ENCODE data around the gene SPATA13. TPM values are rescaled to one million over a fixed set of nuclear protein-coding genes. Genes with fewer than 3 reads are reported as not detected.

The SPATA13 gene
- total and polyA plus RNA-seq, 12 donors: 3.3 to 21.4 (median 10.2) TPM

DNA sequence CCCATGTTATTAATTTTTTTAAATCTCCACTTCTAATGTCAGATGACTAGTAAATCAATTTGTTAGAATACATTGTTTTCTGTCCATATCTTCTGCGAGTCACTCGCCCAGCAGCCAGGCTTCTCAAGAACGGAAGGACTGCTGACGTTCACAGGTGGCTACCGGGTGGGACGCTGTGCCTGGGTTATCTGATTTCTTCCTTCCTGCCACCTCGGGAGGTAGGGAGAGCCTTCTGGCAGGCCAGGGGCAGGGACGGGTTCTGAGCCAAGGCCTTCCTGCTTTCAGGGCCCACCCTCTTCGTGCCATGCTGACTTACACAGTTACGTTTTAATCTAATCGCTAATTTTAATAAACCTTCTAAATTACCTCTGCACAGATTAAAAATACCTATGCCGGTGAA is 140.9 kb downstream of the SPATA13 start:
- WGBS, 2 donors: 65 to 72% methylated on average over 12 of the region's 12 CpGs
- no peak for ATAC-seq

DNA sequence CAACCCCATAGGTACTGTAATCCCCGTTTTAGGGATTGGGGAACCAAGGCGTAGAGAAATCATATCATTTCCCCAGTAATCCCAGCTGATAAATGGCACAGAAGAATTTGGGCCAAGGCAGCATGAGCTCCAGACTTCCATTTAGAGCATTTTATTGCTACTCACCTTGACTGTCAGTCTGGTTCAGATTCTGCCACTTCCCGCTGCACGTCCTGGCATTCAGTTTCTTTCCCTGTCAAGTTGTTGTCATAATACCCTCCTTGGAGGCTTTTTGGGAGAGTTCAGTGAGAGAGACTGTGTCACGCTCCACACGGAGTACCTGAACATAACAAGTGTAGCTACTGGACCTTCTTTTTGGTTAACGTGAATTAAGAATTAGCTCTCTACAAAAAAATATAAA is 141.4 kb downstream of the SPATA13 start:
- no peak overlapping the region for H3K4me3 ChIP-seq
- H3K9me3 ChIP-seq: no peaks in the 10 kb centered on the region
- TF ChIP-seq, protein P1, sequence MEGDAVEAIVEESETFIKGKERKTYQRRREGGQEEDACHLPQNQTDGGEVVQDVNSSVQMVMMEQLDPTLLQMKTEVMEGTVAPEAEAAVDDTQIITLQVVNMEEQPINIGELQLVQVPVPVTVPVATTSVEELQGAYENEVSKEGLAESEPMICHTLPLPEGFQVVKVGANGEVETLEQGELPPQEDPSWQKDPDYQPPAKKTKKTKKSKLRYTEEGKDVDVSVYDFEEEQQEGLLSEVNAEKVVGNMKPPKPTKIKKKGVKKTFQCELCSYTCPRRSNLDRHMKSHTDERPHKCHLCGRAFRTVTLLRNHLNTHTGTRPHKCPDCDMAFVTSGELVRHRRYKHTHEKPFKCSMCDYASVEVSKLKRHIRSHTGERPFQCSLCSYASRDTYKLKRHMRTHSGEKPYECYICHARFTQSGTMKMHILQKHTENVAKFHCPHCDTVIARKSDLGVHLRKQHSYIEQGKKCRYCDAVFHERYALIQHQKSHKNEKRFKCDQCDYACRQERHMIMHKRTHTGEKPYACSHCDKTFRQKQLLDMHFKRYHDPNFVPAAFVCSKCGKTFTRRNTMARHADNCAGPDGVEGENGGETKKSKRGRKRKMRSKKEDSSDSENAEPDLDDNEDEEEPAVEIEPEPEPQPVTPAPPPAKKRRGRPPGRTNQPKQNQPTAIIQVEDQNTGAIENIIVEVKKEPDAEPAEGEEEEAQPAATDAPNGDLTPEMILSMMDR (IDR thresholded peaks at IDR 0.05): no peak
- peaks cover 0 to 61% (median 13%) of the 10 kb centered on the region in 9 donors for H3K4me1 ChIP-seq
- 87 to 89% methylated on average over 7 of the region's 7 CpGs for WGBS, 2 donors
- intact Hi-C loops (cut with DNase I): no loop called here
- DNase-seq: no peak
- H3K27me3 ChIP-seq: no peaks in the 10 kb centered on the region
- H3K36me3 ChIP-seq: peaks cover 0 to 90% (median 33%) of the 10 kb centered on the region in 9 donors
- no peak for ATAC-seq
- peak overlapping the region in 2 of 10 donors; percentile 9 to 41 for H3K27ac ChIP-seq

More for the DNA sequence above, 140.9 kb downstream of the SPATA13 start:
- Histone ChIP-seq H3K4me1 (peaks cover 0 to 56% (median 13%) of the 10 kb centered on the region in 9 donors), H3K27me3 (no peaks in the 10 kb centered on the region), H3K9me3 (no peaks in the 10 kb centered on the region), H3K27ac (peak overlapping the region in 3 of 10 donors; percentile 9 to 41 (median 22)), H3K4me3 (no peak overlapping the region), H3K36me3 (peaks cover 0 to 94% (median 33%) of the 10 kb centered on the region in 9 donors)
- DNase-seq: no peak
- intact Hi-C loops (cut with DNase I): no loop called here
- TF ChIP-seq, protein P1 (IDR thresholded peaks at IDR 0.05): no peak

DNA sequence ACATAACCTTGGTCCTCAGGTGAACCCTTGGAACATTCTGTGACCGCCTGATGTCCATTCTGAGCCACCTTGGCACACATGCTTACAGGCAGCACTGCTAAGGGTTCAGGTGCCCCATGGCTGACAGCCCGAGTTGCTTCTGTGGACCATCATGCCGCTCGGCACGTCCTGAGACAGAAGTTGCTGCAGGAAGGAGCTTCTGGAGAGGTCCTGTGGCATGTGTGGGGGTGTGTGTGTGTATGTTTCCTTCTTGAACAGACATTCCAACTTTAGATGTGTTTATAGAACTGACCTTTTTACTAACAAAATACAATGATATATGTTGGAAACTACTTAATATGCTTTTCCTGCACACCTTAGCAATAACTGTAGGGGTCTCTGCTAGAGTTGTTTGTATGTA is 144.1 kb downstream of the SPATA13 start:
- Histone ChIP-seq H3K9me3 (no peaks in the 10 kb centered on the region), H3K4me1 (peaks cover 0 to 85% (median 30%) of the 10 kb centered on the region in 9 donors), H3K4me3 (no peak overlapping the region), H3K27ac (peak overlapping the region in 7 of 10 donors; percentile 18 to 77 (median 32)), H3K36me3 (peaks cover 0 to 62% (median 14%) of the 10 kb centered on the region in 9 donors), H3K27me3 (peaks cover 0 to 3% (median 0%) of the 10 kb centered on the region in 7 donors)
- DNase-seq (no peak), ATAC-seq (no peak)
- WGBS, 2 donors: 74 to 77% methylated on average over 5 of the region's 5 CpGs
- intact Hi-C loops (cut with DNase I): loop anchor here in 1 of 10 donors (5.0 kb wide), 1 partner anchor 32 kb away; no protein-coding TSS in a partner anchor
- TF ChIP-seq, protein P1 (IDR thresholded peaks at IDR 0.05): no peak

DNA sequence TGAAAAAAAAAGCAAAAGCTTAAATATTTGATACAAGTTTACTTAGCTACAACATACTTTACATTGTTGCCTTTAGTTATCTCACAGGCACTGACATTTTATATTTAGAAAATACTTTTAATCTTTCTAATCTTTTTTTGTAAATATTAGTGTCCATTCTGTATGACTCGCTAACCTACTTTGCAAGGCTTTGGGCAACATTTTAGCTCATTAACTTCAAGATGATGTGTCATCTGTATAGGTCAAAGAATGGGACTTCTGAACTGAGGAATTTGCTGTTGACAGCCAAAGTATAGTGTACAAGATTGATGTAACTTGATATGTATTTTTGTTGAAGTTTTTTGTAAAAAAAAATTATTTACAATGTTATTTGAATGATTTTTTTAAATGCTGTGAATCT is 146.1 kb downstream of the SPATA13 start:
- no peak for ATAC-seq
- 89 to 94% methylated on average over 1 of the region's 1 CpG for WGBS, 2 donors

More for the DNA sequence above, 146.1 kb downstream of the SPATA13 start:
- peak overlapping the region in 4 of 10 donors; percentile 53 to 80 (median 68) for H3K27ac ChIP-seq
- no peak overlapping the region for H3K4me3 ChIP-seq
- peaks cover 0 to 3% (median 0%) of the 10 kb centered on the region in 7 donors for H3K27me3 ChIP-seq
- TF ChIP-seq, protein P1 (IDR thresholded peaks at IDR 0.05): no peak
- no peak for DNase-seq
- peaks cover 0 to 78% (median 35%) of the 10 kb centered on the region in 9 donors for H3K4me1 ChIP-seq
- intact Hi-C loops (cut with DNase I): loop anchor here in 1 of 10 donors (5.0 kb wide), 1 partner anchor 34 kb away; no protein-coding TSS in a partner anchor
- H3K36me3 ChIP-seq: peaks cover 0 to 42% (median 0%) of the 10 kb centered on the region in 9 donors
- no peaks in the 10 kb centered on the region for H3K9me3 ChIP-seq
